Upper lobe of right lung (tissue), 1 donor: ENCODE data around the gene PNKD. TPM values are rescaled to one million over a fixed set of nuclear protein-coding genes. Genes with fewer than 3 reads are reported as not detected.
A peak's percentile ranks its signal among the peaks of the same experiment; 100 is the strongest.

Source experiments
- ATAC-seq: fragments of 200-7000 bp; cut with Tn5 transposase; one replicate; pipeline ENCODE4 v1.9.1; 2020; ENCODE audit warnings: mild to moderate bottlenecking, moderate library complexity
- DNase-seq: peaks from one replicate; pipeline ENCODE4 v3.0.0-alpha.2; 2020
- H3K27ac ChIP-seq: fragments of 200-600 bp; one replicate; pipeline ENCODE4 v1.8.0; 2022
- H3K27me3 ChIP-seq: fragments of 200-600 bp; one replicate; pipeline ENCODE4 v1.8.0; 2022; ENCODE audit warnings: mild to moderate bottlenecking
- H3K36me3 ChIP-seq: fragments of 200-600 bp; one replicate; pipeline ENCODE4 v1.8.0; 2022
- H3K4me1 ChIP-seq: fragments of 200-600 bp; one replicate; pipeline ENCODE4 v1.8.0; 2022
- H3K4me3 ChIP-seq: fragments of 200-600 bp; one replicate; pipeline ENCODE4 v1.8.0; 2022; ENCODE audit warnings: mild to moderate bottlenecking
- H3K9me3 ChIP-seq: fragments of 200-600 bp; one replicate; pipeline ENCODE4 v1.8.0; 2022
- intact Hi-C: fragments of 100-400 bp; cut with DNase I; formaldehyde crosslinking; loops from one replicate; pipeline ENCODE4 v1.11.0; 2022
- total RNA-seq: library from RNA; stranded (reverse); fragmentation: NEBNext Ultra II Directional; extraction: Animal tissue kit (Norgen Biotek cat#: 25700); gene quantifications from one replicate; pipeline ENCODE4 v1.2.1, GENCODE V29; 2021
- TF ChIP-seq, protein P1 (sequence below): fragments of 200-600 bp; IDR thresholded peaks from one replicate; pipeline ENCODE4 v1.8.0; 2022; ENCODE audit warnings: antibody characterized with exemption
- donor health status: DM: no; HTN: yes; CAD: no; lungs with severe emphysema.

PNKD gene
- total RNA-seq, 1 donor from 2014 or later = 65.4 TPM

DNA sequence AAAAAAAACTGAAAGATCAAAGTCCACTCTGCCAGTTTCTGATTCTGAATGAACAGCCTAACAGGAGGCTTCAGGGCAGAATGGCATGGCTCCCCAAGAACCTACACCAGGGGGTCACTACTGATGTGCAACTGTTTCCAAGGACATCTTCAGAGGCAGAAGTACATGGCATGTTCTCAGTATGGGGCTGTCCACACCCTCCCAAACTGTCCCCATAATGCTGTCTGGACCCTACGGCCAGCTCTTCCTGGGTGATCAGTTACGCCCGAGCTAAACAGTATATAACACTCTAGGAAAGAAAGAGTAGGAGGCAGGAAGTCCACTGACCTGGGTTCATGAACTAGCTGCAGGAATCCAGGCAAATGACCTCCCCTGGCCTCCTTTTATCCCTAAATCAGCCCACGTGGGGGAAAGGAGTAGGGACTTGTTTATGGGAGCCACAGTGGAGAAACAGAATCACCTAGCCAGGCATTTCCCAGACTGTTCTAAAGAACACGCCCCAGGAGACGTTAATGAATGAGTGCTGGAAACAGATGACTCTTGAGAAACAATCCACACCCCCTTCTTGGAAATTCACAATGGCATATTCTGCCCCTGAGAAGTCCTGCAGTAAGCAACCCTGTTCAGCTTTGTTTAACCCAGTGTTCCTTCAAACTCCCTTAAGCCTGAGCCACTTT lies 19.5 kb downstream of the PNKD start:
- peaks cover 88% of the 10 kb centered on the region for H3K4me1 ChIP-seq
- intact Hi-C loops = loop anchor here (10.0 kb wide), 1 partner anchor 105 kb away; the partner anchor contains the start of gene CTDSP1
- TF ChIP-seq, protein P1, sequence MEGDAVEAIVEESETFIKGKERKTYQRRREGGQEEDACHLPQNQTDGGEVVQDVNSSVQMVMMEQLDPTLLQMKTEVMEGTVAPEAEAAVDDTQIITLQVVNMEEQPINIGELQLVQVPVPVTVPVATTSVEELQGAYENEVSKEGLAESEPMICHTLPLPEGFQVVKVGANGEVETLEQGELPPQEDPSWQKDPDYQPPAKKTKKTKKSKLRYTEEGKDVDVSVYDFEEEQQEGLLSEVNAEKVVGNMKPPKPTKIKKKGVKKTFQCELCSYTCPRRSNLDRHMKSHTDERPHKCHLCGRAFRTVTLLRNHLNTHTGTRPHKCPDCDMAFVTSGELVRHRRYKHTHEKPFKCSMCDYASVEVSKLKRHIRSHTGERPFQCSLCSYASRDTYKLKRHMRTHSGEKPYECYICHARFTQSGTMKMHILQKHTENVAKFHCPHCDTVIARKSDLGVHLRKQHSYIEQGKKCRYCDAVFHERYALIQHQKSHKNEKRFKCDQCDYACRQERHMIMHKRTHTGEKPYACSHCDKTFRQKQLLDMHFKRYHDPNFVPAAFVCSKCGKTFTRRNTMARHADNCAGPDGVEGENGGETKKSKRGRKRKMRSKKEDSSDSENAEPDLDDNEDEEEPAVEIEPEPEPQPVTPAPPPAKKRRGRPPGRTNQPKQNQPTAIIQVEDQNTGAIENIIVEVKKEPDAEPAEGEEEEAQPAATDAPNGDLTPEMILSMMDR = no peak
- ATAC-seq = no peak
- DNase-seq = no peak
- H3K27me3 ChIP-seq = no peaks in the 10 kb centered on the region
- H3K9me3 ChIP-seq = no peaks in the 10 kb centered on the region
- peak overlapping the region; percentile 89 for H3K4me3 ChIP-seq
- no peaks in the 10 kb centered on the region for H3K36me3 ChIP-seq
- H3K27ac ChIP-seq = peak overlapping the region; percentile 98

DNA sequence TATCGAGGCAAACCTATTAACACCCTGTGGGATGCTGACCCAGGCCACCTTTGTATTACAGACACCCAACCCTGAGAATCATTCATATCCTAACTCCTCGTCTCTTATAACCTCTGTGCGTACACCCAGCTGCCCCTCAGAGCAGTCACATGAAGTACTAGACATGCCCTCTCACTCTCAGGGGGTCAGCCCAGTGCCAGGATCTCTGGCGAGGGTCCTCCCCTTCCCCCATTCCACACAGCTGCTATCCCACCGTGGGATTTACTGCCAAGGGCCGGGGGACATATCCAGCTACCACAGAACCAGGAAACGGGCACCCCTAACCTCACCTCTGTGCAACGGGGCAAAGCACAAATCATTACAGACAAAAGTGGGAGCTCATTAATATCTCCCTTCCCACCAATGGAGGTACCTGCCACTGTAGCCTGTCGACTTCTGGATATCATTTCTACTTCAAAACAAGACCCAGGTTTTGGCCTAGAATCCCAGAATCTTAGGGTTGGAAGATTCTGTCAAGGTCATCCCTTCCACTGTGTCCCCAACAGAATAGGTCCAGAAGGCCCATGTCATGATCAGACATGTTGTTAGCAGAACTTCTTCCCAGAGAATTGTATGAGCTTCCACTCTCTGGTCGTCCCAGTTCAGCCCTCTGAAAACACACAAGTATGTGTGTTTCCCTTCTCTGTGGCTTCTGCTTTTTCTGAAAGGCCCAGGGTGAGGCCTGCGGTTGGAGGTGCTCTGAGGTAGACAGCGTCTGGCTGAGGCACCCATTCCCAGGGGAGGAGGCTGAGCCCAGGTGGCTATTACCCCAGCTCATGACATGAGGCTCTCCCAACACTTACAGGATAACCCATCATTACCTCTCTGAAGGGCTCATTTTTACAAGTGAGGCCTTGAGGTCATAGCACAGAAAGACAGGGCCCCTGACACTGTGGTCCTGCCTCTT lies 20.3 kb downstream of the PNKD start:
- no peaks in the 10 kb centered on the region for H3K27me3 ChIP-seq
- H3K9me3 ChIP-seq = no peaks in the 10 kb centered on the region
- intact Hi-C loops = loop anchor here (10.0 kb wide), 1 partner anchor 104 kb away; the partner anchor contains the start of gene CTDSP1
- TF ChIP-seq, protein P1 = no peak
- H3K27ac ChIP-seq = peak overlapping the region; percentile 98
- H3K4me1 ChIP-seq = peaks cover 87% of the 10 kb centered on the region
- no peaks in the 10 kb centered on the region for H3K36me3 ChIP-seq
- H3K4me3 ChIP-seq = peak overlapping the region; percentile 89
- ATAC-seq = no peak
- no peak for DNase-seq

DNA sequence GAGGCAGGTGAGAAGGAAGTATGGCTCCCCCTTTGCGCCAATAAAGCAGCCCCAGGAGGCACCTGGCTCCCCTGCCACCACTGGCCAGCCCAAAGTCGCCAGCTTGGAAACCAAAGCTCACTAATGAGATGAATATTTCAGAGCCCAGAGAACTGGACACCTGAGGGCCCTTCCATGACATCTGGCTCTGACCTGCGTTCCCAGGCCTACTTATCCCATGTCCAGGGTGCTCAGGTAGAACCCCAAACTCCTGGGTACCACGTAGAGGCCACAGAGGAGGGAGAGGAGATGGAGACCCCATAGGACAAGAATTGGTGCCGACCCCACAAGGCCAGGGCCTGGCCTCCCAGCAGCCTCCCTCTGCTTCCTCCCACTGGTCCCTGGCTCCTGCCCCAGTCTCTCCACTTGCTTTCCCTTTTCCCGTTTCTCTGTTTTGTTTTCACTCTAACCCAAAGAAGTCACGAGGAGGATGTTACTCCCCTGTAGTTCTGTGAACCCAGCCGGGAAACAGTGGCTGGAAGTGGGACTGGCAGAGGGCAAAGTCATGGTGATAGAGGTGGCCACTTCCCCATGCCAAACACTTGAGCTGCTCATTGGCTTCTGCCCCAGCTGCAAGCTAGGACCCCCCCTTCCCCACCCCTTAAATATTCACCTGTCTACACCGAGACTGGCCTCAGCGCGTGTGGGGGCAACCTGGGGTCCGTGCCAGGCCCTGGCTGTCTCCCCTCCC lies 21.2 kb downstream of the PNKD start:
- Histone ChIP-seq H3K4me3 (peak overlapping the region; percentile 89), H3K27ac (peak overlapping the region; percentile 98), H3K4me1 (peaks cover 79% of the 10 kb centered on the region), H3K36me3 (no peaks in the 10 kb centered on the region), H3K27me3 (no peaks in the 10 kb centered on the region), H3K9me3 (no peaks in the 10 kb centered on the region)
- DNase-seq = no peak
- peak; percentile 38 for ATAC-seq
- TF ChIP-seq, protein P1 = no peak
- intact Hi-C loops = loop anchor here (10.0 kb wide), 1 partner anchor 103 kb away; the partner anchor contains the start of gene CTDSP1

DNA sequence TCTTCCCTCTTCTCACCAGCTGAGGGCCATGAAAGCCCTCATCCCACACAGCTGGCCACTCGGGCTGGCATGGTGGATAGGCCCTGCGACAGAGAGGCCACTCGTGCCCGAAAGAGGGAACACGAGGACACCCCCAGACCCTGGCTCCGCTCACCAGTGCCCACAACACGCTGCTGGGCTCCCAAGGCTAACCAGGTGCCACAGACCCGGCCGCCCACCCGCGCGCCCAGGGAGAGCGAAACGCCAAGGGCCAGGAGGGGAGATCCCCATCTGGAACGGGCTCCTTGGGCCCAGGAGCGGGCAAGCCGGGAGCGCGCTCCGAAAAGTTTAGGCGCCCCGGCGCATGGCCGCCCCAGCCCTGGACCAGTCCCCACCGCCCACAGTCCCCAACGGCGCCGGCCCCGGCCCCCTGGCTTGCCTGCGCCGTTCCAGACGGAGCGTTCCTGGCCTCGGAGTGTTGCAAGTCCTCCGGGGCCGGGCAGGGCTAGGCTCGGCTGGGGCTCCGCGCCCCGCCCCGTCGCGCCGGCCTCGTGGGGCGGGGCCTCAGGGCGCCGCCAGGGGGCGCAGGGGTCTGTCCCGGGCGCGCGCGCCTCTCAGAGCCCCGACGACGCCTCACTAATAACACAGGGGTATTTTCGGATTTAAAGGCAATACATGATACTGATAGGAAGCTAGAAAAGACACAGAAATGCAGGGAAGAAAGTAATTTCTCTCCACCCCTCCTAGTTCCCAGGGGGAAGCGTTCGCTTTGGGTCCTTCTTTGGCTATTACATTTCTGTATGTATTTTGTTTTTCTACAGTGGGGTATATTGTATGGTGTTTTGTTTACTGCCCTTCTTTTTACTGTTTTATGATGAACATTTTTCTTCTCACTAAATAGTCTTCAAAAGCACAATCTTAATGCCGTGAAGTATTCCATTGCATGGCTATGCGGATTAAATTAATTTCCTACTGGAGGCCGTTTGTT lies 22.0 kb downstream of the PNKD start, which contains the start of gene TMBIM1:
TSS of gene TMBIM1 (minus strand) at position 456 of the 967 bp plus-strand sequence. CDS start 10,362 bp downstream, outside the sequence.
- H3K9me3 ChIP-seq = no peaks in the 10 kb centered on the region
- no peaks in the 10 kb centered on the region for H3K27me3 ChIP-seq
- DNase-seq = peak; percentile 93
- TF ChIP-seq, protein P1 = peak; percentile 81
- H3K4me1 ChIP-seq = peaks cover 72% of the 10 kb centered on the region
- peak within 1 kb of the TSS; percentile 89 for H3K4me3 ChIP-seq
- no peaks in the 10 kb centered on the region for H3K36me3 ChIP-seq
- peak; percentile 93 for ATAC-seq
- intact Hi-C loops = loop anchor here (10.0 kb wide), 1 partner anchor 102 kb away; the partner anchor contains the start of gene CTDSP1
- H3K27ac ChIP-seq = peak within 1 kb of the TSS; percentile 98
